ENCODE results near the gene CMTM6. TPM values are rescaled to one million over a fixed set of nuclear protein-coding genes. Genes with fewer than 3 reads are reported as not detected.
"Not testable (repeated sequence)": the region's sequence is repeated elsewhere in the genome, so short reads cannot be mapped to it uniquely, and the experiment has no call there.

The CMTM6 gene
- polyA plus RNA-seq, 2 of the 4 experiments (the other 2 are of a cell fraction), result 49.5 to 65.6 TPM

GRCh38 chr3:32442766-32443165 is 59.9 kb downstream of the CMTM6 start:
- TF ChIP-seq POLR2AphosphoS2 (conservative IDR thresholded peaks at IDR 0.05; ENCODE audit: low read length) (no peak), CBX2 (IDR thresholded peaks at IDR 0.05; ENCODE audit: borderline replicate concordance, low read depth) (no peak), PHF8 (IDR thresholded peaks at IDR 0.05; ENCODE audit: borderline replicate concordance, low read depth) (no peak), RCOR1 (IDR thresholded peaks at IDR 0.05; ENCODE audit: low read depth, low read length) (no peak), ESRRA (IDR thresholded peaks at IDR 0.05; ENCODE audit: borderline replicate concordance, low read length) (no peak), CHD2 (IDR thresholded peaks at IDR 0.05; ENCODE audit: low read length, partially characterized antibody) (no peak), TP53 (CRISPR knock-in tag; IDR thresholded peaks at IDR 0.05) (no peak), MAZ (IDR thresholded peaks at IDR 0.05; ENCODE audit: borderline replicate concordance, low read depth, low read length) (no peak), MAFK (IDR thresholded peaks at IDR 0.05; ENCODE audit: partially characterized antibody) (no peak), JUN (IDR thresholded peaks at IDR 0.05) (no peak), FOXS1 (CRISPR knock-in tag; IDR thresholded peaks at IDR 0.05) (no peak), EP300 (IDR thresholded peaks at IDR 0.05) (no peak), FOSB (CRISPR knock-in tag; IDR thresholded peaks at IDR 0.05) (no peak), EHF (CRISPR knock-in tag; IDR thresholded peaks at IDR 0.05) (no peak)
- TF ChIP-seq, protein P1, sequence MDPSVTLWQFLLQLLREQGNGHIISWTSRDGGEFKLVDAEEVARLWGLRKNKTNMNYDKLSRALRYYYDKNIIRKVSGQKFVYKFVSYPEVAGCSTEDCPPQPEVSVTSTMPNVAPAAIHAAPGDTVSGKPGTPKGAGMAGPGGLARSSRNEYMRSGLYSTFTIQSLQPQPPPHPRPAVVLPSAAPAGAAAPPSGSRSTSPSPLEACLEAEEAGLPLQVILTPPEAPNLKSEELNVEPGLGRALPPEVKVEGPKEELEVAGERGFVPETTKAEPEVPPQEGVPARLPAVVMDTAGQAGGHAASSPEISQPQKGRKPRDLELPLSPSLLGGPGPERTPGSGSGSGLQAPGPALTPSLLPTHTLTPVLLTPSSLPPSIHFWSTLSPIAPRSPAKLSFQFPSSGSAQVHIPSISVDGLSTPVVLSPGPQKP (IDR thresholded peaks at IDR 0.05; ENCODE audit: low read depth, low read length), result no peak
- no peak overlapping the region for H3K4me2 ChIP-seq
- WGBS (ENCODE audit: missing lambda C conversion rate), result 85% methylated on average over 3 of the region's 3 CpGs
- no peaks in the 10 kb centered on the region for H3K9me3 ChIP-seq
- DNase-seq (ENCODE audit: low read depth in 1 of 2, low spot score in 1 of 2) (no peak), ATAC-seq (no peak), FAIRE-seq (no peak)
- no peak overlapping the region for H3K4me3 ChIP-seq
- H3K27ac ChIP-seq, result no peak overlapping the region
- ChIA-PET POLR2A (no interaction called here), CTCF (interaction anchor here (0.6 to 1.8 kb wide), 5 partner anchors 9 to 272 kb away, joined by 3 to 5 read pairs (median 3); no protein-coding TSS in a partner anchor)
- no peaks in the 10 kb centered on the region for H3K4me1 ChIP-seq

DNA sequence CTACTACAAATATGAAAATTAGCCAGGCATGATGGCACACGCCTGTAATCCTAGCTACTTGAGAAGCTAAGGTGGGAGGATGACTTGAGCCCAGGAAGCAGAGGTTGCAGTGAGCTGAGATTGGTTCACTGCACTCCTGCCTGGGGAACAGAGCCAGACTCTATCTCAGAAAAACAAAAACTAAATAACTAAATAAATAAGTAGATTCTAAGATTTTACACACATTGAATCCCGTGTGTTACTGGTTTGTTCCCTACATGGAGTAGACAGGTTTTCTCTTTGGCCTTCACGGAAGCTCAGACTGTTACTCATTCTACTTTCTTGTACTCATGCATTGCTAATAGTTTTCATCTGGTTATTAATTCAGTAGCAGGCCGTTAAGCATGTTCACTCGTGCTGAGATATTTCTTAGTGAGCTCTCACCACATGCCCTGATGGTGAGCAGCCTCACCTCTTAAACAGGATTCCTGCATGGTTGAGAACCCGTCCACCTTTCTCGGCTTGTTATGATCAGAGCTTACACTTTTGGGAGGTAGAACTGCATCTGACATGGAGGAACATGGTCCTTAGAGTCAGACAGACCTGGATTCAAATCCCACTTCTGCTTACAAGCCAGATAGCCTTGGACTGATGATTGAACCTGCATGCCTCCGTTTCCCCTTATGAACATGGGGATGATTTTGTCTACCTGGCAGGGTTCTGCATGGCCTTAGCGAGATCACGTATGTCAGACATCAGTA is 61.9 kb downstream of the CMTM6 start:
- WGBS (ENCODE audit: missing lambda C conversion rate), result 88% methylated on average over 10 of the region's 10 CpGs
- no peak for FAIRE-seq
- no peak overlapping the region for H3K4me2 ChIP-seq
- H3K4me1 ChIP-seq, result no peaks in the 10 kb centered on the region
- no peak overlapping the region for H3K27ac ChIP-seq
- DNase-seq (ENCODE audit: low read depth in 1 of 2, low spot score in 1 of 2), result no peak
- ChIA-PET CTCF (interaction anchor here (0.9 to 3.5 kb wide), 4 partner anchors 9 to 27 kb away, joined by 3 to 15 read pairs (median 6); no protein-coding TSS in a partner anchor), POLR2A (no interaction called here)
- TF ChIP-seq PHF8 (IDR thresholded peaks at IDR 0.05; ENCODE audit: borderline replicate concordance, low read depth) (no peak), NFE2L2 (conservative IDR thresholded peaks at IDR 0.05; ENCODE audit: low read length) (no peak), JUNB (IDR thresholded peaks at IDR 0.05) (no peak), RAD21 (conservative IDR thresholded peaks at IDR 0.05 in 1 of 2, IDR thresholded peaks at IDR 0.05 in 1 of 2) (no peak), MAX (IDR thresholded peaks at IDR 0.05) (no peak), SMC3 (IDR thresholded peaks at IDR 0.05) (no peak), HDAC2 (IDR thresholded peaks at IDR 0.05) (no peak), EP300 (IDR thresholded peaks at IDR 0.05) (no peak), CHD2 (IDR thresholded peaks at IDR 0.05; ENCODE audit: low read length, partially characterized antibody) (no peak), BHLHE40 (IDR thresholded peaks at IDR 0.05; ENCODE audit: low read depth, low read length) (no peak), HOXB13 (CRISPR knock-in tag; IDR thresholded peaks at IDR 0.05; ENCODE audit: low read depth) (no peak), CTCF (IDR thresholded peaks at IDR 0.05) (no peak), HEYL (CRISPR knock-in tag; IDR thresholded peaks at IDR 0.05) (no peak), REST (IDR thresholded peaks at IDR 0.05) (no peak)
- TF ChIP-seq, protein P2, sequence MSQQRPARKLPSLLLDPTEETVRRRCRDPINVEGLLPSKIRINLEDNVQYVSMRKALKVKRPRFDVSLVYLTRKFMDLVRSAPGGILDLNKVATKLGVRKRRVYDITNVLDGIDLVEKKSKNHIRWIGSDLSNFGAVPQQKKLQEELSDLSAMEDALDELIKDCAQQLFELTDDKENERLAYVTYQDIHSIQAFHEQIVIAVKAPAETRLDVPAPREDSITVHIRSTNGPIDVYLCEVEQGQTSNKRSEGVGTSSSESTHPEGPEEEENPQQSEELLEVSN (IDR thresholded peaks at IDR 0.05; ENCODE audit: borderline replicate concordance, low read depth), result no peak
- no peak for ATAC-seq
- no peaks in the 10 kb centered on the region for H3K9me3 ChIP-seq
- H3K4me3 ChIP-seq, result no peak overlapping the region

GRCh38 chr3:32439421-32439820 is 63.2 kb downstream of the CMTM6 start:
- H3K4me1 ChIP-seq; FAIRE-seq; H3K9me3 ChIP-seq; H3K4me2 ChIP-seq; ATAC-seq; H3K27ac ChIP-seq; H3K4me3 ChIP-seq; DNase-seq (ENCODE audit: low read depth in 1 of 2, low spot score in 1 of 2); POLR2A ChIA-PET: not testable (repeated sequence)
- WGBS (ENCODE audit: missing lambda C conversion rate), result 89% methylated on average over 4 of the region's 4 CpGs
- CTCF ChIA-PET, result interaction anchor here (1.7 to 3.5 kb wide), 2 partner anchors 29 to 64 kb away, joined by 7 to 15 read pairs; no protein-coding TSS in a partner anchor
